GM23338 (cell line): ENCODE measurements around the gene NRF1.

Experiments used
- CREB1 ChIP-seq: fragments of 250-450 bp; sonication (Bioruptor Pico); IDR thresholded peaks from 2 replicates; pipeline ENCODE4 v1.5.0; 2020; ENCODE audit warnings: low read depth, mild to moderate bottlenecking, moderate library complexity
- TF ChIP-seq, protein P1 (sequence below): IDR thresholded peaks from one replicate; pipeline ENCODE4 v1.6.1; 2018; ENCODE audit warnings: antibody characterized with exemption; ENCODE audit not compliant: unreplicated experiment
- TF ChIP-seq, protein P2 (sequence below): IDR thresholded peaks from 2 replicates; pipeline ENCODE4 v1.6.1; 2016; ENCODE audit warnings: antibody characterized with exemption
- TF ChIP-seq, protein P3 (sequence below), 2 experiments: fragments of 200-600 bp in 1 of 2; sonication (generic) in 1 of 2; conservative IDR thresholded peaks; 2 replicates each; pipeline versions ENCODE4 v1.5.1 to v1.6.1; 2016 to 2017; ENCODE audit warnings: antibody characterized with exemption in 2 of 2, low read depth in 2 of 2, mild to moderate bottlenecking in 2 of 2, moderate library complexity in 1 of 2

DNA sequence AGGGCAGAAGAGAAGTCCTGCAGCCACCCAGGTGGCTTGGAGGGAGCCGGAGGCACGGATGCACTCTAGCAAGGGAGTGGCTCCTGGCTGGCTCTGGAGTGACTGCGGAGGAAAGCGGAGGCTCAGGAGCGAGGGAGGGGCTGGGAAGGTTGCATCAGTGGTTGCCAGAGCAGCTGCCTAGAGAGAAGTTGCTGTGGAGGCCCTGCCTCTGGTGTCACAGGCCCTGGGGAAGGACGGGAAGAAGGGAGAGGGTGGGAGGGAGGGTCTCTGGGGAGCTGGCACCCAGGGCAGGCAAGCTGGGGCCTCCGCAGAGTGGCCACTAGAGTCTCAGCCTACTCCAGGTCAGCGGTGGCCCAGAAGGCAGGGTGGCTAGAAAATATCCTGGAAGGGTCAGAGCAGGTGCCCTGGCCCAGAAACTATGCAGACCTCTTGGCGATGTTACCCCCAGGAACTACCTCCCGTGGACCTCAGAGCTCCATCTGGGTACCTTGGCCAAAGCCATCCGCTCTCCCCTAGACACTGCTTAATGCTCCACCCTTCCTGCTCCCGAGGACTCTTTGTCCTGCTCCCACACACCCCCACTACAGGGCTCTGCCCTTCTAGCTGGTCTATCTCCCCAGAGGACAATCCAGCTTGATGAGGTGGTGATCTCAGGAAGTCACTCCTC, 164.3 kb downstream of the NRF1 start:
- TF ChIP-seq, protein P1, sequence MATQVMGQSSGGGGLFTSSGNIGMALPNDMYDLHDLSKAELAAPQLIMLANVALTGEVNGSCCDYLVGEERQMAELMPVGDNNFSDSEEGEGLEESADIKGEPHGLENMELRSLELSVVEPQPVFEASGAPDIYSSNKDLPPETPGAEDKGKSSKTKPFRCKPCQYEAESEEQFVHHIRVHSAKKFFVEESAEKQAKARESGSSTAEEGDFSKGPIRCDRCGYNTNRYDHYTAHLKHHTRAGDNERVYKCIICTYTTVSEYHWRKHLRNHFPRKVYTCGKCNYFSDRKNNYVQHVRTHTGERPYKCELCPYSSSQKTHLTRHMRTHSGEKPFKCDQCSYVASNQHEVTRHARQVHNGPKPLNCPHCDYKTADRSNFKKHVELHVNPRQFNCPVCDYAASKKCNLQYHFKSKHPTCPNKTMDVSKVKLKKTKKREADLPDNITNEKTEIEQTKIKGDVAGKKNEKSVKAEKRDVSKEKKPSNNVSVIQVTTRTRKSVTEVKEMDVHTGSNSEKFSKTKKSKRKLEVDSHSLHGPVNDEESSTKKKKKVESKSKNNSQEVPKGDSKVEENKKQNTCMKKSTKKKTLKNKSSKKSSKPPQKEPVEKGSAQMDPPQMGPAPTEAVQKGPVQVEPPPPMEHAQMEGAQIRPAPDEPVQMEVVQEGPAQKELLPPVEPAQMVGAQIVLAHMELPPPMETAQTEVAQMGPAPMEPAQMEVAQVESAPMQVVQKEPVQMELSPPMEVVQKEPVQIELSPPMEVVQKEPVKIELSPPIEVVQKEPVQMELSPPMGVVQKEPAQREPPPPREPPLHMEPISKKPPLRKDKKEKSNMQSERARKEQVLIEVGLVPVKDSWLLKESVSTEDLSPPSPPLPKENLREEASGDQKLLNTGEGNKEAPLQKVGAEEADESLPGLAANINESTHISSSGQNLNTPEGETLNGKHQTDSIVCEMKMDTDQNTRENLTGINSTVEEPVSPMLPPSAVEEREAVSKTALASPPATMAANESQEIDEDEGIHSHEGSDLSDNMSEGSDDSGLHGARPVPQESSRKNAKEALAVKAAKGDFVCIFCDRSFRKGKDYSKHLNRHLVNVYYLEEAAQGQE, result no peak
- TF ChIP-seq, protein P2, sequence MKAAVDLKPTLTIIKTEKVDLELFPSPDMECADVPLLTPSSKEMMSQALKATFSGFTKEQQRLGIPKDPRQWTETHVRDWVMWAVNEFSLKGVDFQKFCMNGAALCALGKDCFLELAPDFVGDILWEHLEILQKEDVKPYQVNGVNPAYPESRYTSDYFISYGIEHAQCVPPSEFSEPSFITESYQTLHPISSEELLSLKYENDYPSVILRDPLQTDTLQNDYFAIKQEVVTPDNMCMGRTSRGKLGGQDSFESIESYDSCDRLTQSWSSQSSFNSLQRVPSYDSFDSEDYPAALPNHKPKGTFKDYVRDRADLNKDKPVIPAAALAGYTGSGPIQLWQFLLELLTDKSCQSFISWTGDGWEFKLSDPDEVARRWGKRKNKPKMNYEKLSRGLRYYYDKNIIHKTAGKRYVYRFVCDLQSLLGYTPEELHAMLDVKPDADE, result no peak
- TF ChIP-seq, protein P3, sequence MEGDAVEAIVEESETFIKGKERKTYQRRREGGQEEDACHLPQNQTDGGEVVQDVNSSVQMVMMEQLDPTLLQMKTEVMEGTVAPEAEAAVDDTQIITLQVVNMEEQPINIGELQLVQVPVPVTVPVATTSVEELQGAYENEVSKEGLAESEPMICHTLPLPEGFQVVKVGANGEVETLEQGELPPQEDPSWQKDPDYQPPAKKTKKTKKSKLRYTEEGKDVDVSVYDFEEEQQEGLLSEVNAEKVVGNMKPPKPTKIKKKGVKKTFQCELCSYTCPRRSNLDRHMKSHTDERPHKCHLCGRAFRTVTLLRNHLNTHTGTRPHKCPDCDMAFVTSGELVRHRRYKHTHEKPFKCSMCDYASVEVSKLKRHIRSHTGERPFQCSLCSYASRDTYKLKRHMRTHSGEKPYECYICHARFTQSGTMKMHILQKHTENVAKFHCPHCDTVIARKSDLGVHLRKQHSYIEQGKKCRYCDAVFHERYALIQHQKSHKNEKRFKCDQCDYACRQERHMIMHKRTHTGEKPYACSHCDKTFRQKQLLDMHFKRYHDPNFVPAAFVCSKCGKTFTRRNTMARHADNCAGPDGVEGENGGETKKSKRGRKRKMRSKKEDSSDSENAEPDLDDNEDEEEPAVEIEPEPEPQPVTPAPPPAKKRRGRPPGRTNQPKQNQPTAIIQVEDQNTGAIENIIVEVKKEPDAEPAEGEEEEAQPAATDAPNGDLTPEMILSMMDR (conservative IDR thresholded peaks at IDR 0.05; ENCODE audit: low read depth in 2 of 2), result no peak
- no peak for TF ChIP-seq CREB1
